SU-DHL-6 (cell line): ENCODE data around the gene GALNT10.

ENCODE experiments used
- H2AFZ ChIP-seq: fragments of 200-600 bp; sonication (generic); 2 replicates; pipeline ENCODE4 v1.6.1; 2014; ENCODE audit warnings: low read depth, mild to moderate bottlenecking, moderate library complexity, mixed read lengths, antibody characterized with exemption, low read length; ENCODE audit not compliant: severe bottlenecking
- H3F3A ChIP-seq: fragments of 200-600 bp; shearing (Covaris generic); 2 replicates; pipeline ENCODE4 v1.6.0; 2016; ENCODE audit warnings: antibody characterized with exemption, mild to moderate bottlenecking; ENCODE audit not compliant: insufficient read depth
- H3K27ac ChIP-seq: fragments of 200-600 bp; sonication (generic); 2 replicates; pipeline ENCODE4 v1.5.1; 2016; ENCODE audit warnings: low read depth, mild to moderate bottlenecking, low read length, moderate library complexity, mixed read lengths
- H3K27me3 ChIP-seq: fragments of 200-600 bp; sonication (generic), shearing (Covaris generic); 2 replicates; pipeline ENCODE4 v1.6.0; 2014; ENCODE audit warnings: mild to moderate bottlenecking, low read length
- H3K36me3 ChIP-seq: fragments of 200-600 bp; sonication (generic); 2 replicates; pipeline ENCODE4 v1.6.1; 2014; ENCODE audit warnings: mild to moderate bottlenecking, low read length, mixed read lengths
- H3K4me2 ChIP-seq: fragments of 300-600, 200-600 bp; shearing (Covaris generic), sonication (generic); 2 replicates; pipeline ENCODE4 v1.6.0; 2014; ENCODE audit warnings: low read length, low read depth, mild to moderate bottlenecking; ENCODE audit not compliant: poor library complexity, severe bottlenecking
- H3K4me3 ChIP-seq: fragments of 200-600 bp; sonication (generic); 2 replicates; pipeline ENCODE4 v1.5.1; 2014; ENCODE audit warnings: antibody characterized with exemption, low read length, mild to moderate bottlenecking, mixed read lengths; ENCODE audit not compliant: insufficient read depth, poor library complexity, severe bottlenecking
- H3K79me2 ChIP-seq: fragments of 200-600 bp; sonication (generic); 2 replicates; pipeline ENCODE4 v1.6.1; 2014; ENCODE audit warnings: mild to moderate bottlenecking, low read length, moderate library complexity; ENCODE audit not compliant: insufficient read depth
- H3K9ac ChIP-seq: fragments of 200-600 bp; sonication (generic); 2 replicates; pipeline ENCODE4 v1.7.0; 2014; ENCODE audit warnings: mild to moderate bottlenecking, low read length
- H3K9me2 ChIP-seq: fragments of 200-600 bp; sonication (generic); replicated peaks from 2 replicates; pipeline ENCODE4 v1.6.1; 2014; ENCODE audit warnings: low read length; ENCODE audit not compliant: insufficient read depth
- H3K9me3 ChIP-seq: fragments of 200-600 bp; sonication (generic); 2 replicates; pipeline ENCODE4 v1.6.1; 2014; ENCODE audit warnings: low read length, mixed read lengths; ENCODE audit not compliant: insufficient read depth
- H4K20me1 ChIP-seq: fragments of 200-600 bp; sonication (generic); 2 replicates; pipeline ENCODE4 v1.6.1; 2014; ENCODE audit warnings: low read depth, mild to moderate bottlenecking, antibody characterized with exemption, low read length, moderate library complexity, mixed read lengths
- EZH2phosphoT487 ChIP-seq: fragments of 200-600 bp; sonication (generic), shearing (Covaris generic); conservative IDR thresholded peaks from 2 replicates; pipeline ENCODE4 v1.6.1; 2018; ENCODE audit warnings: mild to moderate bottlenecking, antibody characterized with exemption, low read length, moderate library complexity, mixed read lengths
- TF ChIP-seq, protein P1 (sequence below): fragments of 200-600 bp; sonication (generic); IDR thresholded peaks from one replicate; pipeline ENCODE4 v1.5.1; 2017; ENCODE audit warnings: antibody characterized with exemption, mild to moderate bottlenecking, low read length, moderate library complexity; ENCODE audit not compliant: insufficient read depth, poor library complexity, severe bottlenecking

GALNT10 gene

GRCh38 chr5:154403776-154404387 is 213.3 kb downstream of the GALNT10 start:
- no peak for TF ChIP-seq EZH2phosphoT487
- TF ChIP-seq, protein P1, sequence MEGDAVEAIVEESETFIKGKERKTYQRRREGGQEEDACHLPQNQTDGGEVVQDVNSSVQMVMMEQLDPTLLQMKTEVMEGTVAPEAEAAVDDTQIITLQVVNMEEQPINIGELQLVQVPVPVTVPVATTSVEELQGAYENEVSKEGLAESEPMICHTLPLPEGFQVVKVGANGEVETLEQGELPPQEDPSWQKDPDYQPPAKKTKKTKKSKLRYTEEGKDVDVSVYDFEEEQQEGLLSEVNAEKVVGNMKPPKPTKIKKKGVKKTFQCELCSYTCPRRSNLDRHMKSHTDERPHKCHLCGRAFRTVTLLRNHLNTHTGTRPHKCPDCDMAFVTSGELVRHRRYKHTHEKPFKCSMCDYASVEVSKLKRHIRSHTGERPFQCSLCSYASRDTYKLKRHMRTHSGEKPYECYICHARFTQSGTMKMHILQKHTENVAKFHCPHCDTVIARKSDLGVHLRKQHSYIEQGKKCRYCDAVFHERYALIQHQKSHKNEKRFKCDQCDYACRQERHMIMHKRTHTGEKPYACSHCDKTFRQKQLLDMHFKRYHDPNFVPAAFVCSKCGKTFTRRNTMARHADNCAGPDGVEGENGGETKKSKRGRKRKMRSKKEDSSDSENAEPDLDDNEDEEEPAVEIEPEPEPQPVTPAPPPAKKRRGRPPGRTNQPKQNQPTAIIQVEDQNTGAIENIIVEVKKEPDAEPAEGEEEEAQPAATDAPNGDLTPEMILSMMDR, result no peak
- no peaks in the 10 kb centered on the region for H3K9me3 ChIP-seq
- no peaks in the 10 kb centered on the region for H4K20me1 ChIP-seq
- H3F3A ChIP-seq, result no peaks in the 10 kb centered on the region
- H3K27ac ChIP-seq, result no peak overlapping the region
- no peak overlapping the region for H3K4me3 ChIP-seq
- no peaks in the 10 kb centered on the region for H3K9me2 ChIP-seq
- no peak overlapping the region for H3K4me2 ChIP-seq
- H3K79me2 ChIP-seq, result no peaks in the 10 kb centered on the region
- no peak overlapping the region for H2AFZ ChIP-seq
- no peaks in the 10 kb centered on the region for H3K36me3 ChIP-seq
- H3K27me3 ChIP-seq, result no peaks in the 10 kb centered on the region
- H3K9ac ChIP-seq, result no peak overlapping the region

DNA sequence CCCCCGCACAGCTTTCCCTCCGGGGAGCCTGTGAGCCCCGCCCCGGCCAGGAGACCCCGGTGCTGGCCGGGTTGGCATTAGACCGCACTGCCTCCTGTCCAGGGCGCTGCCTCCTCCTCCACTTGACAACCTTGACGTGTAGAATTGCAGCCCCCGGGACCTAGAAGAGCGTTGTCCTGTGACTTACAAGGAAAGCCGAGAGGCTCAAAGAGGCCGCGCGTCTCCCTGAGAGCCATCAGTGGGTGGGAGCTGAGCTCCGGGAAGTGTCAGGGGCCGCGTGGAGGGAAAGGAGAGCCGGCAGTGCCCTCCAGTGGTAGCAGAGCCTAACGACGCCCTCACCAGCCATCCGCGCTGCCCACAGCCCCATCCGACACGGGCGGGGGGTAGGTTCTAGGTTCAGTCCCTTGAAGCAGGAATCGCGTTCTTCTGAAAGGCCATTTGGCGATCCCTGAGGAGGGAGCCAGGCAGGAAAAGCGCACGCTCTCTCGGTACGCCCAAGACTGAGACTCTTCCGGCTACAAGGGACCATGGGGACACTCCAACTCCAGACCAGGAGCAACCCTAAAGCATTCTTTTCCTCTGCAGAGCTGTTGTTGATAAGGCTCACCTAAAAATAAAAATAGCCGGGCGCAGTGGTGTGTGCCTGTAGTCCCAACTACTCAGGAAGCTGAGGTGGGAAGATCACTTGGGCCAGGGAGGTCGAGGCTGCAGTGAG is 214.7 kb downstream of the GALNT10 start:
- H3K4me3 ChIP-seq, result no peak overlapping the region
- no peaks in the 10 kb centered on the region for H3K9me3 ChIP-seq
- H3K79me2 ChIP-seq, result no peaks in the 10 kb centered on the region
- H3F3A ChIP-seq, result no peaks in the 10 kb centered on the region
- no peaks in the 10 kb centered on the region for H3K27me3 ChIP-seq
- H3K9me2 ChIP-seq, result no peaks in the 10 kb centered on the region
- H3K27ac ChIP-seq, result no peak overlapping the region
- H2AFZ ChIP-seq, result peak overlapping the region; percentile 74
- no peak overlapping the region; the same call in 1 of the 2 replicates for H3K9ac ChIP-seq
- H3K36me3 ChIP-seq, result no peaks in the 10 kb centered on the region
- no peaks in the 10 kb centered on the region for H4K20me1 ChIP-seq
- TF ChIP-seq EZH2phosphoT487, result no peak
- TF ChIP-seq, protein P1, result peak; percentile 69
- H3K4me2 ChIP-seq, result peak overlapping the region; percentile 35

DNA sequence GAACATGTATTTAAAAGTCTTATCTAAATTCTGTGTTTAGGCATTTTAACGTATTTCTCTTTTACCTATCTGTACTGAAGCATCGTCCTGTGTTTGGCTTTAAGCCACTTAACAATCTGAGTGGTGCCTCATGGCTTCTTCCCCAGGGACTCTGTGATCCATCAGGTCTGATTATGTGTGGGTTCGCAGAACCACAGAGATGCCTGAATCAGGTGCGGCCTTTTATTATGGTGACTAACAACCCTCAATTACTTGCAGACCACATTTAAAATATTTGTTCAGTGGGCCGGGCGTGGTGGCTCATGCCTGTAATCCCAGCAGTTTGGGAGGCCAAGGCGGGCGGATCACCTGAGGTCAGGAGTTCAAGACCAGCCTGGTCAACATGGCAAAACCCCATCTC is 215.7 kb downstream of the GALNT10 start:
- Histone ChIP-seq H3F3A (no peaks in the 10 kb centered on the region), H4K20me1 (no peaks in the 10 kb centered on the region), H3K9me2 (no peaks in the 10 kb centered on the region), H3K4me3 (no peak overlapping the region), H3K9ac (no peak overlapping the region), H3K27ac (no peak overlapping the region), H2AFZ (no peak overlapping the region), H3K9me3 (no peaks in the 10 kb centered on the region), H3K79me2 (no peaks in the 10 kb centered on the region), H3K27me3 (no peaks in the 10 kb centered on the region), H3K4me2 (no peak overlapping the region), H3K36me3 (no peaks in the 10 kb centered on the region)
- TF ChIP-seq, protein P1, result no peak
- TF ChIP-seq EZH2phosphoT487, result no peak
